B cell (primary cell): ENCODE measurements around the gene CCDC24. TPM values are rescaled to one million over a fixed set of nuclear protein-coding genes. Genes with fewer than 3 reads are reported as not detected.

ENCODE experiments used
- ATAC-seq: fragments of 200-7000 bp; cut with Tn5 transposase; one replicate; pipeline ENCODE4 v1.10.0; 2021; ENCODE audit warnings: low read depth, mild to moderate bottlenecking, moderate number of reproducible peaks, moderate library complexity
- CTCF ChIA-PET: fragments of 350-600 bp; sonication (Branson Sonifier 250); formaldehyde crosslinking; loops from one replicate; lab custom pipeline; 2021; ENCODE audit warnings: antibody characterized with exemption, inconsistent platforms; lab: Charles Lee
- POLR2A ChIA-PET: fragments of 350-600 bp; sonication (Branson Sonifier 250); formaldehyde crosslinking; loops from one replicate; lab custom pipeline; 2021; ENCODE audit warnings: antibody characterized with exemption; lab: Charles Lee
- DNase-seq: peaks from one replicate; pipeline ENCODE4 v3.0.0; 2013
- H2AFZ ChIP-seq: 2 replicates; pipeline ENCODE4 v1.6.1; 2012; ENCODE audit warnings: mild to moderate bottlenecking, low read depth, low read length; ENCODE audit not compliant: insufficient read depth, poor library complexity, severe bottlenecking
- H3K27ac ChIP-seq, 2 donors: 1 replicate in 1 of 2; 2 replicates in 1 of 2; pipeline ENCODE4 v1.5.1; 2012 to 2013; ENCODE audit warnings: low read length in 2 of 2, mild to moderate bottlenecking in 2 of 2, moderate library complexity in 1 of 2
- H3K27me3 ChIP-seq, 4 experiments: fragments of 200-600 bp in 1 of 4; sonication (generic) in 1 of 4; replicated peaks in 1 of 4; 1 replicate in 2 of 4; 2 replicates in 2 of 4; pipeline versions ENCODE4 v1.6.1 to v1.7.0; 2013 to 2016; ENCODE audit warnings: low read length in 3 of 4, mild to moderate bottlenecking in 2 of 4, mixed read lengths in 1 of 4, moderate library complexity in 1 of 4; ENCODE audit not compliant: insufficient read depth in 4 of 4, control insufficient read depth in 3 of 4; ENCODE audit errors: control extremely low read depth in 1 of 4
- H3K36me3 ChIP-seq, 2 experiments: replicated peaks in 1 of 2; 1 replicate in 1 of 2; 2 replicates in 1 of 2; pipeline versions ENCODE4 v1.6.1 to v1.7.1; 2013; ENCODE audit warnings: low read length in 1 of 2; ENCODE audit not compliant: insufficient read depth in 2 of 2, control insufficient read depth in 1 of 2; ENCODE audit errors: control extremely low read depth in 1 of 2, extremely low read depth in 1 of 2
- H3K4me1 ChIP-seq, 2 donors: fragments of 200-600 bp in 1 of 2; sonication (generic) in 1 of 2; 1 replicate in 1 of 2; 2 replicates in 1 of 2; pipeline versions ENCODE4 v1.5.1 to v1.6.1; 2013 to 2017; ENCODE audit warnings: low read length in 2 of 2; ENCODE audit not compliant: control insufficient read depth in 2 of 2, insufficient read depth in 2 of 2
- H3K4me2 ChIP-seq: replicated peaks from 2 replicates; pipeline ENCODE3; 2012; ENCODE audit warnings: mild to moderate bottlenecking, low read depth, low read length; ENCODE audit not compliant: poor library complexity, severe bottlenecking
- H3K4me3 ChIP-seq, 5 experiments: fragments of 200-600 bp in 1 of 5; sonication (generic) in 1 of 5; 1 replicate in 3 of 5; 2 replicates in 2 of 5; pipeline versions ENCODE4 v1.5.1 to v1.7.0; 2011 to 2016; ENCODE audit warnings: low read length in 4 of 5, mild to moderate bottlenecking in 4 of 5, low read depth in 2 of 5, control low read depth in 1 of 5, moderate library complexity in 1 of 5; ENCODE audit not compliant: insufficient read depth in 1 of 5; ENCODE audit errors: control extremely low read depth in 1 of 5, extremely low read depth in 1 of 5
- H3K79me2 ChIP-seq: fragments of 200-600 bp; sonication (generic); one replicate; pipeline ENCODE4 v1.6.0; 2016; ENCODE audit warnings: low read length; ENCODE audit not compliant: control insufficient read depth, insufficient read depth
- H3K9ac ChIP-seq: fragments of 200-600 bp; sonication (generic); 2 replicates; pipeline ENCODE4 v1.6.1; 2017; ENCODE audit warnings: mild to moderate bottlenecking, low read length, moderate library complexity
- H3K9me3 ChIP-seq, 3 donors: one replicate each; pipeline versions ENCODE4 v1.6.1 to v1.7.1; 2013; ENCODE audit warnings: low read length in 2 of 3; ENCODE audit not compliant: control insufficient read depth in 2 of 3, insufficient read depth in 1 of 3; ENCODE audit errors: control extremely low read depth in 1 of 3
- H4K20me1 ChIP-seq: 2 replicates; pipeline ENCODE4 v1.6.0; 2012; ENCODE audit warnings: mild to moderate bottlenecking, low read length; ENCODE audit not compliant: insufficient read depth, control insufficient read depth, poor library complexity, severe bottlenecking
- H3K27ac Mint-ChIP-seq: one replicate; pipeline ENCODE4 v1.8.0; 2021; ENCODE audit warnings: mixed read lengths
- H3K27me3 Mint-ChIP-seq: one replicate; pipeline ENCODE4 v1.8.0; 2021; ENCODE audit warnings: mixed read lengths
- H3K4me1 Mint-ChIP-seq: one replicate; pipeline ENCODE4 v1.8.0; 2021; ENCODE audit warnings: mixed read lengths
- H3K4me3 Mint-ChIP-seq: one replicate; pipeline ENCODE4 v1.8.0; 2021; ENCODE audit warnings: mixed read lengths
- H3K9me3 Mint-ChIP-seq: one replicate; pipeline ENCODE4 v1.8.0; 2022; ENCODE audit warnings: mixed read lengths; ENCODE audit not compliant: insufficient read depth
- EZH2 ChIP-seq: IDR thresholded peaks from 2 replicates; pipeline ENCODE4 v1.6.1; 2012; ENCODE audit warnings: borderline replicate concordance, low read depth, mild to moderate bottlenecking, moderate library complexity, low read length; ENCODE audit not compliant: insufficient read depth, poor library complexity, severe bottlenecking
- WGBS: methylation state at CpG from one replicate; pipeline ENCODE4 v1.1.5; 2013; ENCODE audit warnings: missing lambda C conversion rate; ENCODE audit not compliant: insufficient coverage; 5-methylcytosine and 5-hydroxymethylcytosine counted together
- intact Hi-C: fragments of 100-400 bp; cut with micrococcal nuclease; formaldehyde crosslinking; loops from one replicate; pipeline ENCODE4 v1.10.0; 2022
- polyA plus RNA-seq: library from polyadenylated mRNA; depleted of rRNA; stranded (reverse); fragments of >200 nt; gene quantifications from 2 replicates; pipeline ENCODE4 v1.2.3, GENCODE V29; 2012
- total RNA-seq, 2 donors: library from RNA; stranded (reverse); fragments of 120-200 nt in 1 of 2; gene quantifications; 1 replicate in 1 of 2; 2 replicates in 1 of 2; pipeline versions ENCODE4 v1.2.3 to v1.2.4, GENCODE V29; 2013 to 2022
- TF ChIP-seq, protein P1 (sequence below): fragments of 200-600 bp; IDR thresholded peaks from one replicate; pipeline ENCODE4 v1.8.0; 2022; ENCODE audit warnings: antibody characterized with exemption, mild to moderate bottlenecking

CCDC24 gene
- total and polyA plus RNA-seq, 2 donors (not counting 1 experiment from before 2014, with no cell fraction given), result 10.1 to 18.4 TPM

DNA sequence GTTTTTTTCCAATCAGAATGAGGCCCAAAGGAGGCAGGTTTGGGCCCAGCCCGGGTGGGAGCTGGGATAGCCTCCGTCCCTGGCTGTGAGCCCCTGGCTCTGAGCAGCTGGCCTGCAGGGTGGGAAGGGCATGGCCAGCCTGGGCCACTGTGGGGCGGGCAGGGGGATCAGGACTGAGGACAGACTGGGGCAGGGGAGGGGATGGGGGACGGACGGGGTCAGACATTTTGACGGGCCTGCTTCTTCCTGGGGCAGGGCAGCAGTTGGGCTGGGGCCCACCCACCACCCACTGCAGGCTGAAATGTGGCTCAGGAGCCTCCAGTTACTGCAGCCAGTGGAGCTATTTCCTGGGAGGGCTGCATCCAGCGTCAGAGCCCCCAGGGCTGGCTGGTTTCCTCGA lies 42.4 kb downstream of the CCDC24 start:
- H3K79me2 ChIP-seq, result no peaks in the 10 kb centered on the region
- H3K9me3 Mint-ChIP-seq, result no peaks in the 10 kb centered on the region
- DNase-seq (no peak), ATAC-seq (no peak)
- no peak overlapping the region for H3K4me3 ChIP-seq
- H4K20me1 ChIP-seq, result no peaks in the 10 kb centered on the region
- H3K27me3 ChIP-seq, result peaks cover 0 to 4% (median 0%) of the 10 kb centered on the region in 4 experiments
- WGBS, result 85% methylated on average over 5 of the region's 8 CpGs
- TF ChIP-seq, protein P1, sequence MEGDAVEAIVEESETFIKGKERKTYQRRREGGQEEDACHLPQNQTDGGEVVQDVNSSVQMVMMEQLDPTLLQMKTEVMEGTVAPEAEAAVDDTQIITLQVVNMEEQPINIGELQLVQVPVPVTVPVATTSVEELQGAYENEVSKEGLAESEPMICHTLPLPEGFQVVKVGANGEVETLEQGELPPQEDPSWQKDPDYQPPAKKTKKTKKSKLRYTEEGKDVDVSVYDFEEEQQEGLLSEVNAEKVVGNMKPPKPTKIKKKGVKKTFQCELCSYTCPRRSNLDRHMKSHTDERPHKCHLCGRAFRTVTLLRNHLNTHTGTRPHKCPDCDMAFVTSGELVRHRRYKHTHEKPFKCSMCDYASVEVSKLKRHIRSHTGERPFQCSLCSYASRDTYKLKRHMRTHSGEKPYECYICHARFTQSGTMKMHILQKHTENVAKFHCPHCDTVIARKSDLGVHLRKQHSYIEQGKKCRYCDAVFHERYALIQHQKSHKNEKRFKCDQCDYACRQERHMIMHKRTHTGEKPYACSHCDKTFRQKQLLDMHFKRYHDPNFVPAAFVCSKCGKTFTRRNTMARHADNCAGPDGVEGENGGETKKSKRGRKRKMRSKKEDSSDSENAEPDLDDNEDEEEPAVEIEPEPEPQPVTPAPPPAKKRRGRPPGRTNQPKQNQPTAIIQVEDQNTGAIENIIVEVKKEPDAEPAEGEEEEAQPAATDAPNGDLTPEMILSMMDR, result no peak
- no peaks in the 10 kb centered on the region for H3K9me3 ChIP-seq
- H3K4me1 Mint-ChIP-seq, result peaks cover 18% of the 10 kb centered on the region
- H3K9ac ChIP-seq, result no peak overlapping the region
- peaks cover 6 to 16% of the 10 kb centered on the region in 2 donors for H3K4me1 ChIP-seq
- no peak overlapping the region for H3K4me3 Mint-ChIP-seq
- intact Hi-C loops, result loop anchor here (5.0 kb wide), 2 partner anchors 666 to 1266 kb away; partner anchors contain the start of genes C1orf50, ELOVL1 and P3H1
- CTCF ChIA-PET, result interaction anchor here (0.9 to 17.1 kb wide), 4 partner anchors 13 to 40 kb away, joined by 3 to 227 read pairs (median 31); no protein-coding TSS in a partner anchor
- H2AFZ ChIP-seq, result no peak overlapping the region
- H3K27ac Mint-ChIP-seq, result no peak overlapping the region
- no peaks in the 10 kb centered on the region for H3K36me3 ChIP-seq
- POLR2A ChIA-PET, result no interaction called here
- H3K27ac ChIP-seq, result no peak overlapping the region
- H3K4me2 ChIP-seq, result no peak overlapping the region
- H3K27me3 Mint-ChIP-seq, result no peaks in the 10 kb centered on the region

DNA sequence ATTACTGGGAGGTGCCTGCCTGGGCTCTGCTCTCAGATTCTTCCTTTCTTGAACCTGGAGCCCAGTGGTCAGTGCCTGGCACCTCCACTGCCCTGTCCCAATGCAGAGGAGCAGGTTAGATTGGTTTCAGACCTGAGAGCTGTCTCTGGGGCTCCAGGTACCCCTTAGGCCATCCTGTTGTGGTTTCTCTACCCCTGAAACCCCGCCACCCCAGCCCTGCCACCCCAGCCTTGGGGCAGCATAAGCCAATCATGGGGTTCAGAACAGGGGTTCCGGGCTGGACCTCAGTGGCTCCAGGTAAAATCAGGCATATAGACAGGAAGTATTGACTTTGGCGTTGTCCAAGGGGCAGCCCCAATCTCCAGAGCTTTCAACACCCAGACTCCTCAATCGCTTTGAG lies 43.0 kb downstream of the CCDC24 start:
- Histone ChIP-seq H3K27me3 (peaks cover 0 to 4% (median 0%) of the 10 kb centered on the region in 4 experiments), H3K4me3 (no peak overlapping the region), H4K20me1 (no peaks in the 10 kb centered on the region), H3K4me2 (no peak overlapping the region), H2AFZ (no peak overlapping the region), H3K9me3 (no peaks in the 10 kb centered on the region), H3K27ac (no peak overlapping the region), H3K79me2 (no peaks in the 10 kb centered on the region), H3K9ac (no peak overlapping the region), H3K36me3 (no peaks in the 10 kb centered on the region), H3K4me1 (peaks cover 2 to 10% of the 10 kb centered on the region in 2 donors)
- ATAC-seq (no peak), DNase-seq (no peak)
- TF ChIP-seq, protein P1, result no peak
- no peak for TF ChIP-seq EZH2
- POLR2A ChIA-PET, result no interaction called here
- CTCF ChIA-PET, result interaction anchor here (0.6 to 17.1 kb wide), 5 partner anchors 13 to 32 kb away, joined by 3 to 227 read pairs (median 21); no protein-coding TSS in a partner anchor
- Mint-ChIP-seq H3K9me3 (no peaks in the 10 kb centered on the region), H3K27me3 (no peaks in the 10 kb centered on the region), H3K27ac (no peak overlapping the region), H3K4me3 (no peak overlapping the region), H3K4me1 (peaks cover 11% of the 10 kb centered on the region)
- 84% methylated on average over 4 of the region's 4 CpGs for WGBS
- intact Hi-C loops, result loop anchor here (5.0 kb wide), 2 partner anchors 667 to 1267 kb away; partner anchors contain the start of genes C1orf50, ELOVL1 and P3H1
